Measurements from ENCODE around the gene METAP1D. TPM values are rescaled to one million over a fixed set of nuclear protein-coding genes. Genes with fewer than 3 reads are reported as not detected.

Gene METAP1D
- polyA plus RNA-seq, 2 of the 4 experiments (the other 2 are of a cell fraction) = 7.3 to 13.3 TPM

DNA sequence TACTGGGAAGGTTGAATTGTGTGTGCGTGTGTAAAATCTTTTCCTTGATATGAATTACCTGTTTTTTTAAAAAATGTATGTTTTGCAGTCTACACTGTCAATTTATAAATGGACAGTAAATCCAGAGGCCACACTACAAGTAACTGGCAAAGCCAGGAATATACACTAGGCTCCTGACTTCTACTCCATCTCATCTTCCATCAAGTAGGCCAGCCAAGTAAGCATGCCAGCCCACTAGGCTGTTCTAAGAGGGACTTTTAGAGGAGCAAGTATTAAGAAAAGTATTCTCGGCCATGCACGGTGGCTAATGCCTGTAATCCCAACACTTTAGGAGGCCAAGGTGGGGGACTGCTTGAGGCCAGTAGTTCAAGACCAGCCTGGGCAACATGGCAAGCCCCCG lies 13.0 kb upstream of the METAP1D start:
- no peak for ATAC-seq
- 93% methylated on average over 4 of the region's 4 CpGs for WGBS (ENCODE audit: missing lambda C conversion rate)
- no peak for FAIRE-seq
- Histone ChIP-seq H3K27ac (no peak overlapping the region), H3K9me3 (no peaks in the 10 kb centered on the region), H3K4me3 (no peak overlapping the region), H3K4me2 (no peak overlapping the region), H3K4me1 (no peaks in the 10 kb centered on the region)
- ChIA-PET POLR2A (no interaction called here), CTCF (no interaction called here)
- no peak for TF ChIP-seq SMC3 (IDR thresholded peaks at IDR 0.05)
- TF ChIP-seq NPAS2 (CRISPR knock-in tag; IDR thresholded peaks at IDR 0.05; ENCODE audit: borderline replicate concordance) = no peak
- TF ChIP-seq RAD21 (conservative IDR thresholded peaks at IDR 0.05 in 1 of 2, IDR thresholded peaks at IDR 0.05 in 1 of 2) = no peak
- TF ChIP-seq, protein P1, sequence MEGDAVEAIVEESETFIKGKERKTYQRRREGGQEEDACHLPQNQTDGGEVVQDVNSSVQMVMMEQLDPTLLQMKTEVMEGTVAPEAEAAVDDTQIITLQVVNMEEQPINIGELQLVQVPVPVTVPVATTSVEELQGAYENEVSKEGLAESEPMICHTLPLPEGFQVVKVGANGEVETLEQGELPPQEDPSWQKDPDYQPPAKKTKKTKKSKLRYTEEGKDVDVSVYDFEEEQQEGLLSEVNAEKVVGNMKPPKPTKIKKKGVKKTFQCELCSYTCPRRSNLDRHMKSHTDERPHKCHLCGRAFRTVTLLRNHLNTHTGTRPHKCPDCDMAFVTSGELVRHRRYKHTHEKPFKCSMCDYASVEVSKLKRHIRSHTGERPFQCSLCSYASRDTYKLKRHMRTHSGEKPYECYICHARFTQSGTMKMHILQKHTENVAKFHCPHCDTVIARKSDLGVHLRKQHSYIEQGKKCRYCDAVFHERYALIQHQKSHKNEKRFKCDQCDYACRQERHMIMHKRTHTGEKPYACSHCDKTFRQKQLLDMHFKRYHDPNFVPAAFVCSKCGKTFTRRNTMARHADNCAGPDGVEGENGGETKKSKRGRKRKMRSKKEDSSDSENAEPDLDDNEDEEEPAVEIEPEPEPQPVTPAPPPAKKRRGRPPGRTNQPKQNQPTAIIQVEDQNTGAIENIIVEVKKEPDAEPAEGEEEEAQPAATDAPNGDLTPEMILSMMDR (IDR thresholded peaks at IDR 0.05) = no peak
- TF ChIP-seq, protein P2, sequence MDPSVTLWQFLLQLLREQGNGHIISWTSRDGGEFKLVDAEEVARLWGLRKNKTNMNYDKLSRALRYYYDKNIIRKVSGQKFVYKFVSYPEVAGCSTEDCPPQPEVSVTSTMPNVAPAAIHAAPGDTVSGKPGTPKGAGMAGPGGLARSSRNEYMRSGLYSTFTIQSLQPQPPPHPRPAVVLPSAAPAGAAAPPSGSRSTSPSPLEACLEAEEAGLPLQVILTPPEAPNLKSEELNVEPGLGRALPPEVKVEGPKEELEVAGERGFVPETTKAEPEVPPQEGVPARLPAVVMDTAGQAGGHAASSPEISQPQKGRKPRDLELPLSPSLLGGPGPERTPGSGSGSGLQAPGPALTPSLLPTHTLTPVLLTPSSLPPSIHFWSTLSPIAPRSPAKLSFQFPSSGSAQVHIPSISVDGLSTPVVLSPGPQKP (IDR thresholded peaks at IDR 0.05; ENCODE audit: low read depth, low read length) = no peak
- TF ChIP-seq EHF (CRISPR knock-in tag; IDR thresholded peaks at IDR 0.05) = no peak
- no peak for TF ChIP-seq NR3C1 (IDR thresholded peaks at IDR 0.05)
- TF ChIP-seq CHD4 (IDR thresholded peaks at IDR 0.05; ENCODE audit: borderline replicate concordance) = no peak
- TF ChIP-seq HOXB5 (CRISPR knock-in tag; IDR thresholded peaks at IDR 0.05) = no peak
- no peak for TF ChIP-seq JUN (IDR thresholded peaks at IDR 0.05)
- TF ChIP-seq RNF2 (IDR thresholded peaks at IDR 0.05; ENCODE audit: borderline replicate concordance, low read depth) = no peak
- no peak for DNase-seq (ENCODE audit: low read depth in 1 of 2, low spot score in 1 of 2)

DNA sequence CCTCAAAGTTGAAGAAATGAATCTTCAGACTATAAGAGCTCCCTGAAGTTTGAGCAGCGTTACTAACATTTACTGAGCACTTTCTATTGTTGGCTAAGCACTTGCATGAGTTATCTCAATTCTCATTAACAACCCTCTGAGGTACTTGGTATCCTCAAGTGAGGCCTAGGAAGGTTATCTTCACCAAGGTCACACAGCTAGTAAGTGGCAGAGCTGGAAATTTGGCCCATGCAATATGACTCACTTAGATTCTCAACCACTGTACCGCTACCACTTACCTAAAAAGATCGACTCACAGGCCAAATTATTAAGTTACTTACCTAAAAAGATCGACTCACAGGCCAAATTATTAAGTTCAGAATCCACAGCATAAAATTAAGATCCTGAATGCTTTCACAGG lies 8.7 kb upstream of the METAP1D start:
- H3K4me1 ChIP-seq = no peaks in the 10 kb centered on the region
- FAIRE-seq (no peak), DNase-seq (ENCODE audit: low read depth in 1 of 2, low spot score in 1 of 2) (no peak), ATAC-seq (no peak)
- CTCF ChIA-PET = no interaction called here
- no peaks in the 10 kb centered on the region for H3K9me3 ChIP-seq
- H3K27ac ChIP-seq = no peak overlapping the region
- TF ChIP-seq, protein P3, sequence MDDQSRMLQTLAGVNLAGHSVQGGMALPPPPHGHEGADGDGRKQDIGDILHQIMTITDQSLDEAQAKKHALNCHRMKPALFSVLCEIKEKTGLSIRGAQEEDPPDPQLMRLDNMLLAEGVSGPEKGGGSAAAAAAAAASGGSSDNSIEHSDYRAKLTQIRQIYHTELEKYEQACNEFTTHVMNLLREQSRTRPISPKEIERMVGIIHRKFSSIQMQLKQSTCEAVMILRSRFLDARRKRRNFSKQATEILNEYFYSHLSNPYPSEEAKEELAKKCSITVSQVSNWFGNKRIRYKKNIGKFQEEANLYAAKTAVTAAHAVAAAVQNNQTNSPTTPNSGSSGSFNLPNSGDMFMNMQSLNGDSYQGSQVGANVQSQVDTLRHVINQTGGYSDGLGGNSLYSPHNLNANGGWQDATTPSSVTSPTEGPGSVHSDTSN (IDR thresholded peaks at IDR 0.05) = no peak
- TF ChIP-seq NFE2L2 (conservative IDR thresholded peaks at IDR 0.05; ENCODE audit: low read length) (no peak), ESRRA (IDR thresholded peaks at IDR 0.05; ENCODE audit: borderline replicate concordance, low read length) (no peak), CBX2 (IDR thresholded peaks at IDR 0.05; ENCODE audit: borderline replicate concordance, low read depth) (no peak), RFX5 (IDR thresholded peaks at IDR 0.05) (no peak), CHD4 (IDR thresholded peaks at IDR 0.05; ENCODE audit: borderline replicate concordance) (no peak), JUNB (IDR thresholded peaks at IDR 0.05) (no peak), NR3C1 (IDR thresholded peaks at IDR 0.05) (no peak), CBX8 (IDR thresholded peaks at IDR 0.05) (no peak), ZNF302 (CRISPR knock-in tag; IDR thresholded peaks at IDR 0.05) (no peak), HOXA7 (CRISPR knock-in tag; IDR thresholded peaks at IDR 0.05) (no peak), HOXB5 (CRISPR knock-in tag; IDR thresholded peaks at IDR 0.05) (no peak)
- H3K4me2 ChIP-seq = no peak overlapping the region
- 63% methylated on average over 4 of the region's 4 CpGs for WGBS (ENCODE audit: missing lambda C conversion rate)
- H3K4me3 ChIP-seq = no peak overlapping the region
- POLR2A ChIA-PET = no interaction called here

DNA sequence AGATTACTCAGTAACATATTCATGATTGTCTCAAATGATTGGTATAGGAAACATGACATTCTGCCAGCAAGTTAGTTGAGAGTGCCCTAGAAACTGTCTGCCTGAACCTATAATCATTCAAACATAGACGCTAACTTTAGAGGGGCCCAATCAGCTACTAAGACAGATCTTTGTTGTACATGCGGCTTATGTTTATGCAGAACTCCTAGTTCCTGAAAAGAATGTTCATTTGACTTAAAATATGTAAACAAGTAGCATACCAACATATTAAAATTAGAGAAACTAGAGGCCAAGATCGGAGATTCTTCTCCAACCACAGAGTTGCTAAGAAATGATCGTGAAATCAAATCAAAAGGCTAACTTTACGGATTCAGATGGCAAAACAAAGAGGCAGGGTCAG lies 4.2 kb upstream of the METAP1D start:
- H3K27ac ChIP-seq = no peak overlapping the region
- FAIRE-seq (no peak), DNase-seq (ENCODE audit: low read depth in 1 of 2, low spot score in 1 of 2) (no peak), ATAC-seq (no peak)
- 91% methylated on average over 5 of the region's 5 CpGs for WGBS (ENCODE audit: missing lambda C conversion rate)
- H3K9me3 ChIP-seq = no peaks in the 10 kb centered on the region
- ChIA-PET POLR2A (no interaction called here), CTCF (no interaction called here)
- peaks cover 8% of the 10 kb centered on the region; the same call in 2 of the 3 replicates for H3K4me1 ChIP-seq
- TF ChIP-seq RCOR1 (IDR thresholded peaks at IDR 0.05; ENCODE audit: low read depth, low read length) = no peak
- no peak for TF ChIP-seq CBX2 (IDR thresholded peaks at IDR 0.05; ENCODE audit: borderline replicate concordance, low read depth)
- TF ChIP-seq HOXB5 (CRISPR knock-in tag; IDR thresholded peaks at IDR 0.05) = no peak
- TF ChIP-seq CHD4 (IDR thresholded peaks at IDR 0.05; ENCODE audit: borderline replicate concordance) = no peak
- no peak for TF ChIP-seq RFX5 (IDR thresholded peaks at IDR 0.05)
- TF ChIP-seq, protein P4, sequence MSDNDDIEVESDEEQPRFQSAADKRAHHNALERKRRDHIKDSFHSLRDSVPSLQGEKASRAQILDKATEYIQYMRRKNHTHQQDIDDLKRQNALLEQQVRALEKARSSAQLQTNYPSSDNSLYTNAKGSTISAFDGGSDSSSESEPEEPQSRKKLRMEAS (IDR thresholded peaks at IDR 0.05) = no peak
- TF ChIP-seq, protein P1 (IDR thresholded peaks at IDR 0.05) = no peak
- TF ChIP-seq MAFK (IDR thresholded peaks at IDR 0.05; ENCODE audit: partially characterized antibody) = no peak
- TF ChIP-seq, protein P5, sequence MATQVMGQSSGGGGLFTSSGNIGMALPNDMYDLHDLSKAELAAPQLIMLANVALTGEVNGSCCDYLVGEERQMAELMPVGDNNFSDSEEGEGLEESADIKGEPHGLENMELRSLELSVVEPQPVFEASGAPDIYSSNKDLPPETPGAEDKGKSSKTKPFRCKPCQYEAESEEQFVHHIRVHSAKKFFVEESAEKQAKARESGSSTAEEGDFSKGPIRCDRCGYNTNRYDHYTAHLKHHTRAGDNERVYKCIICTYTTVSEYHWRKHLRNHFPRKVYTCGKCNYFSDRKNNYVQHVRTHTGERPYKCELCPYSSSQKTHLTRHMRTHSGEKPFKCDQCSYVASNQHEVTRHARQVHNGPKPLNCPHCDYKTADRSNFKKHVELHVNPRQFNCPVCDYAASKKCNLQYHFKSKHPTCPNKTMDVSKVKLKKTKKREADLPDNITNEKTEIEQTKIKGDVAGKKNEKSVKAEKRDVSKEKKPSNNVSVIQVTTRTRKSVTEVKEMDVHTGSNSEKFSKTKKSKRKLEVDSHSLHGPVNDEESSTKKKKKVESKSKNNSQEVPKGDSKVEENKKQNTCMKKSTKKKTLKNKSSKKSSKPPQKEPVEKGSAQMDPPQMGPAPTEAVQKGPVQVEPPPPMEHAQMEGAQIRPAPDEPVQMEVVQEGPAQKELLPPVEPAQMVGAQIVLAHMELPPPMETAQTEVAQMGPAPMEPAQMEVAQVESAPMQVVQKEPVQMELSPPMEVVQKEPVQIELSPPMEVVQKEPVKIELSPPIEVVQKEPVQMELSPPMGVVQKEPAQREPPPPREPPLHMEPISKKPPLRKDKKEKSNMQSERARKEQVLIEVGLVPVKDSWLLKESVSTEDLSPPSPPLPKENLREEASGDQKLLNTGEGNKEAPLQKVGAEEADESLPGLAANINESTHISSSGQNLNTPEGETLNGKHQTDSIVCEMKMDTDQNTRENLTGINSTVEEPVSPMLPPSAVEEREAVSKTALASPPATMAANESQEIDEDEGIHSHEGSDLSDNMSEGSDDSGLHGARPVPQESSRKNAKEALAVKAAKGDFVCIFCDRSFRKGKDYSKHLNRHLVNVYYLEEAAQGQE (IDR thresholded peaks at IDR 0.05) = no peak
- H3K4me3 ChIP-seq = no peak overlapping the region
- H3K4me2 ChIP-seq = no peak overlapping the region
